HG03457 (cell line): ENCODE data around the gene ZNF423.

Experiments
- ATAC-seq: cut with Tn5 transposase; IDR thresholded peaks from one replicate; pipeline ENCODE4 v1.9.1; 2021; ENCODE audit warnings: moderate number of reproducible peaks; ENCODE audit not compliant: unreplicated experiment

The ZNF423 gene

DNA sequence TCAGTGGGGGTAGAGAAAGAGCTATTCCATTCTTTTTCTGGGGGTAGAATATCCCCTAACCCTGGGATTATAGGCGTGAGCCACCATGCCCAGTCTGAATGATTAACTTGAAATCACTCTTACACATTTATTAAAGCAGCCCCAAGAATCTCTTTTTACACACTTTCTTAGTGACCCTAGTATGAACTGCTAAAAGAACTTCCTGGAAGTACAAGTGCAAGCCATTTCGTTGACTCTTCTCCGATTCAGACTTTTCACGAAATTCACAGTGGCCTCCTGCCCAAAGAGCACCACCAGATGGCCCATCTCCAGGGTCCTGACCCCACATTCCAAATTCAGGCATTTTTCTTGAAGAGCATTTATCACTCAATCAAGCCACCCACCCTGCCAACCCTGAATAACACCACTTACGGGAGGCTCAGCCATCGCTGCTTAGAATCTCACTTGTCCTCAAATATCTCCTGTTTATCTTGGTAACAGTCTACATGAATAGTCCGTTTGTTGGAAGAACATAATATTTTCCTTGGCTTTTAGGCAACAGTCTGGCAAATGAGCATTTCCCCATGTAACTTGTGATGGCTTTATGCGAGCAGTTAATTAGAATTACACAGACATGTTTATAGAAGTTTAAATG is 28.0 kb downstream of the ZNF423 start:
- ATAC-seq = no peak

DNA sequence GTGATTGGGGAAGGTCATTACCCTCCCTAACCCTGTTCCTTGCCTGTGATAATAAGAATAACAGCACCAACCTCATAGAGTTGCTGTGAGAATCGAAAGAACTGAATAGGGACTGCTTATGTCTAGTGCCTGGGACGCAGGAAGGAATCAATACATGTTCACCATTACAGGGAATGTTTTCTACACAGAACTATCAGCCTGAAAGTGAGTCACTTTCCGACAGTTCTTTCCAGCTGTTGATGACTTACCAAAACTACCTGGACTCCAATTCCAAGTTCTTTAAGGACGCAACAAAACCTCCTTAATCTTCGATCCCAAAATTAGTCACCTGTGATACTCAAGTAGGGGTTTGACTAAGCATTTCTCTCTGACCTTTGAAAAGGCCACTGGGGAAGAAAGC is 29.4 kb downstream of the ZNF423 start:
- ATAC-seq = no peak

DNA sequence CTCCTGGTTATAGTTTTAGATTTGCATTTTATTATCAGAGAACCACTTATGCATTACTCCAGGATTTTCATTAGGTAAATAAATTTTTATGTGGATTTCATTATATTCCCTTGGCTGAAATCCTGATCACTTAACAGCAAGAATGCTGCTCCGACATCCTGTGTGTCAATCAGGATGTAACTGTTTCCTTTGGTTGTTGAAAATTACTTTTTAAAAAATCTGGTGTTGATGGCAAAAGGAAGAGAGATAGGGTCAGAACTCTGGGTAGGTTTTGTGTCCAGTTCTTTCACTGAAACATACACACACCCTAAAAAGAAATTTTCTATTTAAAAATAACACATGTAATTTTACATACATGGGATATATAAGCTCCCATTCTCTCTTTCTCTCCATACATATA is 30.9 kb downstream of the ZNF423 start:
- no peak for ATAC-seq

DNA sequence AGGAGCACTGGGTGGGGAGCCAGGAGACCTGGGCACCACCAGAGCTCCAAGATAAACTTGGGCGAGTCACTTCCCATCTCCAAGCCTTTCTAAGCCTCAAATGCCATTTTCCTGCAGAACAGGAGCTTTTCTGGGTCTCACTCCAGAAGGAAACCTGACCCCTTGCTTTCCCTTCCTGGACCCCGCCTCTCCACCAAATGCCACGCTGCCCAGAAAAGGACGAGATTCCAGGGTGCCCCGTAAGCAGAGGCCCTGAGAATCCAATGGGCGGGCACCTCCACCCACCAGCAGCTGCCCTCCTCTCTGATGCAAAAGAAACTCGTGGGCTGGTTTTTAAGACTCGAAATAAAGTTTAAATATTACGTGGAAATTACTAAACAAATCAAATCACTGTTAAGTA is 31.3 kb downstream of the ZNF423 start:
- ATAC-seq = no peak

DNA sequence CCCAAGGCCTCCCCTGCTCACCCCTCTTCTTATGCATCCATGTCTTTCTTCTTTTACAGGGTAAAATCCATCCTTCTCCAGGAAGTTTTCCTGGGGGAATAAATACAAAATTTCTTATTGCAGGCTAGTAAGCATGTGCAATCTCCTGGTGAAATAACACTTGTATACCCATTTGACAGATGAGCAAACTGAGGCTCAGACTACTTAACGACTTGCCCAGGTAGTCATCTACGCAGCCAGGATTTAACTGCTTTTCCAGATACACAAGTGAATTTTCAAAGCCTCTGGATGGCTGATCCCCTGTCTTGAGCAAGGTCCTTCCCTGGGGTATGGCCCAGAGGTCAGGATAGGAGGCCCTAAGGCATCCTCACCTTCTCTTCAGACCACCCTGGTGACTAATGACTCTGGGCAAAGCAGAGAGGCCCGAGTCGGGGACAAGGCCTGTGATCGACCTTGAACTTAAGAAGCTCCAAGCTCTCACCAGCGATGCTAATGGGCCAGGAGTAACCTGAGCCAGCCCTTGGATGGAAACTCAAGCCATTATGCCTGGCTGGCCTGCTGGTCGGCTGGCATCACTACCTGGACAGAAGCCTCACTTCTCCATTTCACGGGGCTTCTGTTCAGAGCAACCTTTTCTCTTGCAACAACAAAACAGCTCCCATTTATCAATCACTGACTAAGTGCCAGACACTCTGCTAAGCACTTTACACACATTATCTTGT is 33.1 kb downstream of the ZNF423 start:
- ATAC-seq = no peak

DNA sequence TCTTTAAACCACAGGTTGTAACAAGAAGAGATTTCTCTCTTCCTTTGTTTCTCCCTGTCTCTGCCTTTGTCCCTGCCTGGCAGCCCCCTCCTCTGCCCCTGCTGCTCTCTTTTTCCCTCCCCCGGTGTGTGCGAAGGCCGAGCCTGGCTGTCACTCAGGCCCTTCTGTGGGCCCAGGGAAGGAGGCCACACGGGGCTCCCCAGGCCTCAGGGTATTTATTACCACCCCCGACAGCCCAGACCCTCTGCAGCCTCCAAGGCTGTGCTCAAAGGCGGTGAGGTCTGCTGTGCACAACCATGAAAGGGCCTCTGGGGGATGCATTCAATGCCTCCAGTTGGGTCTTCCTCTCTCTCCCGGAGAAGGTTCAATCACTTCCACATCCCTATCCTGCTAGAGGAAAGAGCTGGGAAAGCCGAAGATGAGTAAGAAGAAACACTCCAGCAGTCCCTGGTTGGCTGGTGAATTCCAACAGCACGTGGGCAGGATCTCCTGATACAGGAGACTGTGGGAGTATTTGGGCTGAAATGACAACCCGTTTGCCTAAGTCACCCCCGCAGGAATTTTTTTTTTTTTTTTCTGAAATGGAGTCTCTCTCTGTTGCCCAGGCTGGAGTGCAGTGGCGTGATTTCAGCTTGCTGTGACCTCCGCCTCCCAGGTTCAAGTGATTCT is 34.2 kb downstream of the ZNF423 start:
- no peak for ATAC-seq

DNA sequence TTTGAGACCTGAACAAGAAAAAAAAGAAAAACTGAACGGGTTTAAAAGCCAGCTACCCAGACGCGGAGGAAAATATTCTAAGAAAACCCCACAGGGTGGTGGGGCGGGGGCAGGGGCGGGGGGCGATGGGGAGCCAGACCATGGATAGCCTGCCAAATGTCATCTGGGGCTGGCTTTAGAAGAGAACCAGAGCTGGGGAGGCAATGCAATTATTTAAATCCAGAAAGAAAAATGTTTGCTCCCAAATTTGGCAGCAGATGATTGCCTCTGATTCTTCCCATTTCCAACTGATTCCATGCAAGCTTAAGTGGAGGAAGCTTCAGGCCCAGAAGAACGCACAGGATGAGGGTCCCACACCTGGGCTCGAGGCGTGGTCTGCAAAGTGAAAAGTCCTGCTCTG is 34.8 kb downstream of the ZNF423 start:
- no peak for ATAC-seq

DNA sequence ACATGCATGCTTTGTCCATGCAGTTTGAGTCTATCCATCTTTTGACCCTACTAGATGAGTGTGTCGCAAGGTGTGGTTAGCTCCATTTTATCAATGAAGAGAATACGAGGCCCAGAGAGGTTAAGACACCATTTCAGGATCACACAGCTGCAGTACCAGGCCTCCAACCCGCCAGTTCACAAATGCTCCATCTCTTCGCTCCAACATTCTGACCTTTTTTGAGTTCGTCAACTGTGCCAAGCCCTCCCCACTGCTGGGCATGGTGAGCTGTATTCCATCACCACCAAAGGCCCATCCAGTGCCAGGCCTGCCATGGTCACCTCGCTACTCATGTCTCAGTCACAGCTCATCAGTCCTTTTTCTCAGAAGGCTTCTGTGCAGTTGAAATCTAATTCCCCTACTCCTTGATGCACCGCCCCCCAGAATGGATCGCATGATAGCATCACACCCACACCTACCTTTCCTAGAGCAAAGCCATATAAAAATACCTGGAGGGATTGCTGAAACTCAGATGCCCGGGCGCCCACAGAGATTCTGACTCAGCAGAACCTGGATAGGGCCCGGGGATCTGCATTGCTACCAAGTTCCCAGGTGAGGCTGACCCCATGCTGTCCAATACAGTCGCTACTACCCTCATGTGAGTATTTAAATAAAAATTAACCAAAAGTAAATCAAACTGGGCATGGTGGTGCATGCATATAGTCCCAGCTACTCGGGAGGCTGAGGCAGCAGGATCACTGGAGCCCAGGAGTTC is 38.0 kb downstream of the ZNF423 start:
- no peak for ATAC-seq

DNA sequence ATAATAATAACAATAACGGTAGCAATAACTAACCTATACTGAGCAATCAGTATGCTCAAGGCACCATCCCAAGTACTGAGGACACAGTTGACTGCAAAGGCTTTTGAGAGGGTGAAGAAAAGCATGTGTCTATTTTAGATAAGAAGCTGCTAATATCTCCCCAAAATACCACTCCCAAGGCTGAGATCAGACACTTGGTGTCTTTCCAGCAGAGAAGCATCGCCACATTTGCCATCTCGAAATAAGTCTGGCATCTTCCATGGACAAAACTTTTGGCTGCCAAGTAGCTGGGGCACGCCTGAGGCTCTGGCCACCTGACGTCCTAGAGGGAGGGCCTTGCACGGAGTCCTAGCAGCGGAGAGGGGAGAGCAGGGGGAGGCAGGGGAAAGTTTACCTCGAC is 39.0 kb downstream of the ZNF423 start:
- ATAC-seq = no peak

DNA sequence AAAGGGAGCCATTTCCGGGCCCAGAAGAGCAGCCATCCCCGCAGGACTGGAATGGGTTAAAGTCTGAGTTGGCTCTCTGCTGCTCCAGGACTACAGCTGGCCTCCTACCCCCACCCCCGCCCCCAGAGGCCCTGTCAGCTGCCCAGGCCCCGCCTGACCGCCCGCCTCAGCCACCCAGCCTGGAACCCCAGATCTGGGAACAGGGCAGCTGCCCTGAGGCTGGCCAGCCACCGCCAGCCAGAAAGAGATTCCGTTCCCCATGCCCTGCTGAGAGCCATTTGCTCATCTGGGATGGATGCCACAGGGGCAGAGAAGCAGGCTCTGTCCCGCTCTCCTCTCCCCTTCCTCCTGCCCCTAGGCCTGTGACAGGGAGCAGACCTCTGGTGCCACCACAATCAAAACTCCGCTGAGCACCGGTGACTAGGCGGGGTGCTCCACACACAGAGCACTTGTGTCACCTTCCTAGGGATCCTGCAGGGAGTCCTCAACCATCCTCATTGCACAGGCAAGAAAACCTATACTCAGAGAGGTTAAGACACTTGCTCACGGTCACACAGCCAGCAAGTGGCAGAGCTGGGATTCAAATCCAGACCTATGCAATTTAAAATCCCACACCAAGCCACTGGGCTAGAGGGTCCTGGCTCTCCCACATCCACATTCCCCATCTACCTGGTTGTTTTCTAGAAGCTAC is 44.1 kb downstream of the ZNF423 start:
- no peak for ATAC-seq

DNA sequence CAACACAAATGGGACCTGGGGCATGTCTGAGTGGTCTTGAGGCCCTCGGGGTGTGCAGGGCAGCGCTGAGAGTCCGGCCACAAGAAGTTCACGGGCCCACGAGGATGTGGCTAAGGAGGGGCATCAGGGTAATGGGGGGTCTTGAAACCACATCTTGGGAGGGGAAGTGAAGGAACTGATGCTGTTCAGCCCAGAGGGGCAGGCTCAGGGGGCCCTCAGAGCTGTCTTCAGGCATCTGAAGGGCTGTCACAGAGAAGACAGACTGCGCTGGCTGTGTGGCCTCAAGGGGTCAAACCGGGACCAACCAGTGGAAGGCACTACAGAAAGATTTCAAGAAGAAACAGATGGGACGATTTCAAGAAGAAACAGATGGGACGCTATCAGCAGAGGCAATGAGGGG is 45.1 kb downstream of the ZNF423 start:
- ATAC-seq = no peak

GRCh38 chr16:49809561-49809960 is 46.4 kb downstream of the ZNF423 start:
- ATAC-seq = no peak

- no peak for ATAC-seq
Measured at GRCh38 chr16:49809062-49809461, 46.9 kb downstream of the ZNF423 start.

- ATAC-seq = no peak
Measured at GRCh38 chr16:49806446-49806845, 49.5 kb downstream of the ZNF423 start.

- no peak for ATAC-seq
Measured at GRCh38 chr16:49801290-49801689, 54.6 kb downstream of the ZNF423 start.

DNA sequence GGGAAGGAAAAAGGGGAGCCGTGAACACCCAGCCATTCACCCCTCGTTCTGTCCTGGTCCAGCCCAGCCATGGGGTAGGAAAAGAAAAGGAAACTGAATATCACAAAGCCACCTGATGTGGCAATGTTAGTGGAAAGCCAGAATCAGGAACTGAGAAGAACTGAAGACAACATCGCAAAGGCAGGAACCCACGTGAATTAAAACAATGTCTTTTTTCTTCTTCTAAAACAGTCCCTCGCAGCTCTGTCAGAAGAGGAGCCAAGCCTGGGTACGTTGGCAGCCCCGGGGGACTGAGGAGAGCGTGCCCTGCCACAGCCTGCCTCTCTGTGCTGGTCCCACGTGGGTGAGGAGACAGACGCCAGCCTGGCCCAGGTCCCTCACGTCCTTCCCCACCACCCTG is 55.0 kb downstream of the ZNF423 start:
- ATAC-seq = no peak

GRCh38 chr16:49800441-49800840 is 55.5 kb downstream of the ZNF423 start:
- ATAC-seq = no peak

DNA sequence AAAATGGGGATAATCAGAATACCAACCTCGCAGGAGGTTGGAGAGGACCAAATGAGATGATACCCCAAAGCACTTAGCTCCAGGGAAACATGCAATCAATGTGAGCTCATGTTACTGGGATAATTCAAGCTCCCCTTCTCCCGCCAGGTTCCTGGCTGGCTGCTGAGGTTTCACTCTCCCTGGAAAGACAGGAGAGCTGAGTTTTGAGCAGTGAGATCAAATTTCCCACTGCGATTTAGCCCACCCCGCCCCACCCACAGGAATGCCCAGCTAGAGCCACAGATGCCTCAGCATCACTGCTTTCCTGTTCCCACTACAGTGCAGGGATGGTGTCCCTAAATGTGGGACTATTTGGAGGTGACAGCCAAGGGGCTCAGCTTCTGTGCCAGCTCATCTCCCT is 56.7 kb downstream of the ZNF423 start:
- no peak for ATAC-seq

DNA sequence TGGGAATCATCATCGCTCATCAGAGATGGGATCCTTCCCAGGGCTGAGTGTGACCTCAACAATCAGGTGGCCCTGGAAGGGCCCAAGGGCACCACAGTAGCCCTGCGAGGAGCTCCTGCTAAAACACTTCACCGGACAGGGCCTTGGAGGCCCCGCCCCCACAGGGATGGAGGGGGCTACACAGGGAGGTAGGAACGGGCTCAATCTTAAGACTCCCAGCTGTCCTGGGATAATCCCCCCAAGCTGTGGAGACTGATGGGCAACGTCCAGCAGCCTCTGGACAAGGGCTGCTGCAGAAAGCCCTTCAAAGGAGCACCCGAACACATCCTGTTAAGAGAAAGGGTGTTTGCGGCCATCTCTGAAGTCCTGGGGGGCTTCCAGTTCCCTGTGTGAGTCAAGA is 60.4 kb downstream of the ZNF423 start:
- ATAC-seq = no peak

- no peak for ATAC-seq
Measured at GRCh38 chr16:49793244-49793643, 62.7 kb downstream of the ZNF423 start.

- no peak for ATAC-seq
Measured at GRCh38 chr16:49789616-49790015, 66.3 kb downstream of the ZNF423 start.
